ENCODE data around the gene FAM193B.

The FAM193B gene

DNA sequence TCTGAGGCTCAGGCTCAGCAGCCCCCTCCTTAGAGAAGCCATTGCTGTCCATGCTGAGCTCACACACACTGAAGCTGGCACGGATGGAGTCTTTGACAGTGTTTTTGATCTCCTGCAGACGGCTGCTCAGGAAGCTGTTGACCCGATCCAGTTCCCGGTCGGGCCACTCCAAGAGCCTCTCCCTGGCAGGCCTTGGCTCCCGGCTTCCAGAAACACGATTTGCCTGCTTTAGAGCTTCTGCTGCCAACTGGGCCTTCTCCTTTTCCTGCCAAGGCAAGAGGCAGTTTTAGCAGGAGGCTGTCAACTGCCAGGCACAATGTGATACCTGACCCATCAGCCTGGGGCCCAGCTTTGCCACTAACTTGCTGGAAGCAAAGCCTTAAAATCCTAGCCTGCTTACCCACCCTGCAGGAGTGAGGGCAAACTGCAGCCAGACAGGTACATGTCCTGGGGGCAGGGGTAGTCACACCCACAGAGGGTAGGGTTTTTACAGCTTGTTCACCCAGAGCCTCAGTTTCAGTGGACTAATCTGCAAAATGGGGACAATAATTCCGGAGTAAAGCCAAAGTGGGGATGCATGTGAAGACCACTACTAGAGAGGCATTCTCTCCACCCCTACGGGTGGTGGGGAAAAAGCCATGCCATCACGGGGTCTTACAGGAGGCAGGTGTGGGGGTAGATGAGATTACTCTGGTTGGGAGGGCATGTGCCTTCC, 29.3 kb downstream of the FAM193B start:
- TF ChIP-seq, protein P1, sequence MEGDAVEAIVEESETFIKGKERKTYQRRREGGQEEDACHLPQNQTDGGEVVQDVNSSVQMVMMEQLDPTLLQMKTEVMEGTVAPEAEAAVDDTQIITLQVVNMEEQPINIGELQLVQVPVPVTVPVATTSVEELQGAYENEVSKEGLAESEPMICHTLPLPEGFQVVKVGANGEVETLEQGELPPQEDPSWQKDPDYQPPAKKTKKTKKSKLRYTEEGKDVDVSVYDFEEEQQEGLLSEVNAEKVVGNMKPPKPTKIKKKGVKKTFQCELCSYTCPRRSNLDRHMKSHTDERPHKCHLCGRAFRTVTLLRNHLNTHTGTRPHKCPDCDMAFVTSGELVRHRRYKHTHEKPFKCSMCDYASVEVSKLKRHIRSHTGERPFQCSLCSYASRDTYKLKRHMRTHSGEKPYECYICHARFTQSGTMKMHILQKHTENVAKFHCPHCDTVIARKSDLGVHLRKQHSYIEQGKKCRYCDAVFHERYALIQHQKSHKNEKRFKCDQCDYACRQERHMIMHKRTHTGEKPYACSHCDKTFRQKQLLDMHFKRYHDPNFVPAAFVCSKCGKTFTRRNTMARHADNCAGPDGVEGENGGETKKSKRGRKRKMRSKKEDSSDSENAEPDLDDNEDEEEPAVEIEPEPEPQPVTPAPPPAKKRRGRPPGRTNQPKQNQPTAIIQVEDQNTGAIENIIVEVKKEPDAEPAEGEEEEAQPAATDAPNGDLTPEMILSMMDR (IDR thresholded peaks at IDR 0.05) = no peak

DNA sequence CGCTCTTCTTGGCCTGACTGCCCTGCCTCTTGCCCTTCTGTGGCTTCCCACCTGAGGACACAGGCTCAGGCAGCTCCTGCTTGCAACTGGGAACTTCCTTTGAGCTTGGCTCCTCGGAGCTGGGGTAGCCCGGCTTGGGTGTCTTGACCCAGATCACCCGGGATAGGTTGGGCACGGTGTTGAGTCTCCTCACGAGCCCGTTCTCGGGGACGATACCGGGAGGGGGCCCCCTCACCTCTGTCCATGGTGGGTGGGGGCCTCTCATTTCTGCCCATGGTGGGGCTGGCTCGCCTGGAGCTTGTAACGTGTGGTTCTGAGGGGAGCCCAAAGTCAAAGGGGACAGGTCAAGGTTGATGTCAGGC, 29.8 kb downstream of the FAM193B start:
- H3K27ac ChIP-seq = no peak overlapping the region
- no peak for DNase-seq (ENCODE audit: low spot score)
- TF ChIP-seq, protein P1 (IDR thresholded peaks at IDR 0.05) = no peak
- no peak overlapping the region for H3K4me3 ChIP-seq

More for the DNA sequence above, 29.3 kb downstream of the FAM193B start:
- no peak for DNase-seq (ENCODE audit: low spot score)
- Histone ChIP-seq H3K27ac (no peak overlapping the region), H3K4me3 (no peak overlapping the region)

DNA sequence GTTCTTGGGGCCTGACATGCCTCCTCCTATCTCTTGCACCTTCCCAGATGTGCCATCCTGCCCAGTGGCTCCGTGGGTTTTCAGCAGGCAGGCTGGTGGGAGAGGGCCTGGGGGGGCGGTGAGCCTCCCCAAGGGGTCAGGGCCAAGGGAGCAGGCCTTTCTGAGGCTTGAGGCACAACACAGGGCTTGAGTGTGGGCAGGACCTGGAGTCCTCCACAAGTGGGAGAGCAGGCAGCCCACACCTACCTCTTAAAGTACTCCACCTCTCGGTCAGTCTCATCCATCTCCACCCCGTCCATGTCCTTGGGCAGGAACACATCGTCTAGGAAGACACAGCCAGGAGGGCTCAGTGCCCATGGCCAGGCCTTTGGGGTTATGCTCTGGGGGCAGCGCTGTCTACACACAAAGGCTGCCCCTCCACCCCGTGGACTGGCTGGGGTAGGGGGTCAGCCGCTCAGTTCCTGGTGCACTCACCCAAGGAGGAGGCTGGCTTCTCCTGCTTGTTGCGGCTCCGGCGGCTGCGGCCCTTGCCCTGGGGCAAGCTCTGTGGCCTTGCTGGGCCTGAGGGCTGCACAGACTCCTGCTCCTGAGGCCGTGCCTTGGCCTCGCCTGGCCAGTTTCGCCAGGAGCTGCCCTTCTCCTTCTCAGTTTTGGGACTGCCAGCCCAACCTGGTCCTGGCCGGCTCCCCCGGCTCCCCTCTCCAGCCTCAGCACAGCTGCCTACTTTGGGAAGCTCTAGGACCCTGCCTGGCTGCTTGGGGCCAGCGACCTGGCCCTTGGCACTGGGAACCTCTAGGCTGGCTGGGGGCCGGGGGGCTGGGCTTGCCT, 30.4 kb downstream of the FAM193B start:
- Histone ChIP-seq H3K4me3 (no peak overlapping the region), H3K27ac (no peak overlapping the region)
- no peak for DNase-seq (ENCODE audit: low spot score)
- TF ChIP-seq, protein P1 (IDR thresholded peaks at IDR 0.05) = no peak

DNA sequence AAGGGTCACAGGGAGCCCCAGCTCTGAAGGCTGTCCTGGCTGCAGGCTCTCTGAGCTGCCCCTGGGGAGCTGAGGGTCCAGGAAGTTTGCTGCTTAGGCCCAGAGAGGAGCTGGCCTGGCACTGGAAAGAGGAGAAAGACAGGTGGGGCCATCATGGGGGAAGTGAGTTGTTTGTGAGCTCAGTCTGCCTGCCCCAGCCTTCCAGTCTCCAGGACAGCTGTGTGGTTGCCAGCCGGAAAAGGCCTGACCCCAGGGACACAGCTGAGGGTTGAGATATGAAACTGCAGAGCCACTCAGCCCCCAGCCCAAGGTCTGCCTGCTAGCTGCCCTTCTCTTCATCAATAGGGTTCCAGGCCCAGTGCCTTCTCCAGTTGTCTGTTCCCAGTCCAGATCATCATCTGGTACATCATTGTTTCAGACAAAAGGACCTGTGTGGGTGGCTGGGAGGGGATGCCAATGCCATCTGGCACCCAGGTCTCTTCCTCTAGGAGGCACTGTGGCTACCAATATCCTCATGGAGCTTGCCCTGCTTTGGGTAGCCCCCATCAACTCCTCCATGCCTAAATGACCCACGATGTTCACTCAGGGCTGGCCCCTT, 33.3 kb downstream of the FAM193B start:
- no peak overlapping the region for H3K27ac ChIP-seq
- H3K4me3 ChIP-seq = no peak overlapping the region
- DNase-seq (ENCODE audit: low spot score) = no peak
- TF ChIP-seq, protein P1 (IDR thresholded peaks at IDR 0.05) = no peak

- H3K4me3 ChIP-seq = no peak overlapping the region
- TF ChIP-seq, protein P1 (IDR thresholded peaks at IDR 0.05) = no peak
Observed at GRCh38 chr5:177520271-177520670, 34.1 kb downstream of the FAM193B start.

DNA sequence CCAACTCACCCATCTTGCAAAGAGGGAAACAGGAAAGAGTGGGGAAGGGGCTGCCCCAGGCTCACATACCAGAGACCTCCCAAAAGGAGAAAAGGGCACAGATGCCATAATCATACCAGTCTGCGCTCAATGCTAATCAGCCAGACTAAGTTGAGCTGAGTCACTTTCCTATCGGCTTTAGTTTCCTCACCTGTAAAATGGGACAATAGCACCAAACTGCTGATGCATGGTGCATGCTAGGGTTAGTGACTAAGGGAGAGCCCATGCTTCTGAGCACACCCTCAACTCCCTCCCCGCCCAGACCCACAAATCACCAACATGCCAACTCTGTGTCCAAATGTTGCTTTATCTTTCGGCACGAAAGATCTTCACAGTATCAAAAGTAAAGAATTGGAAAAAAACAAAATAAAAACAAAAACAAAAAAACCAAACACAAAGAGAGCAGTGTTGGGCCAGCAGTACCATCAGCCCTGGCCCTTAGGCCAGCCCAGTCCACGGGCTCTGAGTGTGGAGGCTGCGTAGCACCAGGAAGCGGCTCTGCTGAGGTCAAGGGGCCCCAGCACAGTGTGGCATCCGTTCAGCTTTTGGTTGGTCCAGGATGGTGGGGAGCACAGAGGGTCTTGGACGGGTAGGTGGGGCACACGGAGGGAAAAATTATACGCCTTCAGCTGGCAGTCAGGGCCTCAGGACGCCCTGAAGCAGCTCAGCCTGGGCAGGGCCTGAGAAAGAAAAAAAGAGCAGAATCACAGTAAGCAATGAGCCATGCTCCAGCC, 34.7 kb downstream of the FAM193B start:
- Histone ChIP-seq H3K4me3 (no peak overlapping the region), H3K27ac (no peak overlapping the region)
- TF ChIP-seq, protein P1 (IDR thresholded peaks at IDR 0.05) = no peak
- DNase-seq (ENCODE audit: low spot score) = no peak

More at GRCh38 chr5:177520271-177520670, 34.1 kb downstream of the FAM193B start:
- no peak for DNase-seq (ENCODE audit: low spot score)
- no peak overlapping the region for H3K27ac ChIP-seq

Measured in coronary artery (tissue), 2 donors.